ENCODE data around the gene RAD51D.

RAD51D gene

GRCh38 chr17:35069311-35069710 lies 50.3 kb downstream of the RAD51D start:
- no peak for DNase-seq (ENCODE audit: low spot score)
- H2AFZ ChIP-seq (ENCODE audit: low read length): no peak overlapping the region
- no peak overlapping the region for H3K23ac ChIP-seq (ENCODE audit: low read depth, low read length, poor library complexity)
- H3K4me3 ChIP-seq (ENCODE audit: low read length in 2 of 2): no peak overlapping the region
- no peak overlapping the region for H3K27ac ChIP-seq (replicated peaks; ENCODE audit: low read length)
- no CpG with 5 or more reads among the region's 2 CpGs for WGBS, 2 donors (ENCODE audit: extremely low coverage in 2 of 2, insufficient read length in 2 of 2, insufficient replicate concordance in 1 of 2)
- H3K4me1 ChIP-seq (ENCODE audit: control insufficient read depth in 2 of 2, insufficient read depth in 1 of 2, low read depth in 1 of 2, low read length in 2 of 2): peaks cover 1 to 4% of the 10 kb centered on the region in 2 donors
- H2AK5ac ChIP-seq (ENCODE audit: low read depth, low read length): no peak overlapping the region
- H3K36me3 ChIP-seq (replicated peaks in 1 of 2; ENCODE audit: control insufficient read depth in 2 of 2, insufficient read depth in 2 of 2, low read length in 2 of 2): no peaks in the 10 kb centered on the region
- H2BK15ac ChIP-seq (ENCODE audit: low read length): no peak overlapping the region
- H4K91ac ChIP-seq (ENCODE audit: low read depth, low read length, poor library complexity): no peak overlapping the region
- no peaks in the 10 kb centered on the region for H3K79me1 ChIP-seq (ENCODE audit: low read depth, low read length)
- H2BK120ac ChIP-seq (ENCODE audit: low read depth, low read length): no peak overlapping the region
- H3K14ac ChIP-seq (ENCODE audit: low read length): no peak overlapping the region
- no peak overlapping the region for H3K18ac ChIP-seq (ENCODE audit: low read length)
- H2BK12ac ChIP-seq (ENCODE audit: low read length): no peak overlapping the region
- H3K9me3 ChIP-seq (replicated peaks in 1 of 2; ENCODE audit: control insufficient read depth in 2 of 2, insufficient read depth in 1 of 2, low read depth in 1 of 2, low read length in 2 of 2): no peaks in the 10 kb centered on the region
- H3K4ac ChIP-seq (ENCODE audit: low read length): no peak overlapping the region
- H2BK5ac ChIP-seq (ENCODE audit: low read length): no peak overlapping the region
- no peak overlapping the region for H3K4me2 ChIP-seq (ENCODE audit: insufficient read depth, low read length, poor library complexity, severe bottlenecking)
- no peaks in the 10 kb centered on the region for H3K27me3 ChIP-seq (ENCODE audit: control insufficient read depth in 3 of 3, insufficient read depth in 3 of 3, low read depth in 1 of 3, low read length in 3 of 3)
- no peak overlapping the region for H4K8ac ChIP-seq (ENCODE audit: low read depth, low read length)
- H3K9ac ChIP-seq (ENCODE audit: low read depth, low read length, poor library complexity): no peak overlapping the region

- Histone ChIP-seq H2AFZ (ENCODE audit: low read length) (no peak overlapping the region), H3K9ac (ENCODE audit: low read depth, low read length, poor library complexity) (no peak overlapping the region), H4K8ac (ENCODE audit: low read depth, low read length) (no peak overlapping the region), H2AK5ac (ENCODE audit: low read depth, low read length) (no peak overlapping the region), H4K91ac (ENCODE audit: low read depth, low read length, poor library complexity) (no peak overlapping the region), H3K14ac (ENCODE audit: low read length) (no peak overlapping the region), H3K79me1 (ENCODE audit: low read depth, low read length) (no peaks in the 10 kb centered on the region), H3K23ac (ENCODE audit: low read depth, low read length, poor library complexity) (no peak overlapping the region), H3K18ac (ENCODE audit: low read length) (no peak overlapping the region), H3K4me1 (ENCODE audit: control insufficient read depth in 2 of 2, insufficient read depth in 1 of 2, low read depth in 1 of 2, low read length in 2 of 2) (peaks cover 6 to 7% of the 10 kb centered on the region in 2 donors), H3K4me3 (ENCODE audit: low read length in 2 of 2) (no peak overlapping the region), H3K4me2 (ENCODE audit: insufficient read depth, low read length, poor library complexity, severe bottlenecking) (no peak overlapping the region), H2BK15ac (ENCODE audit: low read length) (no peak overlapping the region), H3K36me3 (replicated peaks in 1 of 2; ENCODE audit: control insufficient read depth in 2 of 2, insufficient read depth in 2 of 2, low read length in 2 of 2) (no peaks in the 10 kb centered on the region), H2BK5ac (ENCODE audit: low read length) (no peak overlapping the region), H3K27me3 (ENCODE audit: control insufficient read depth in 3 of 3, insufficient read depth in 3 of 3, low read depth in 1 of 3, low read length in 3 of 3) (no peaks in the 10 kb centered on the region), H3K9me3 (replicated peaks in 1 of 2; ENCODE audit: control insufficient read depth in 2 of 2, insufficient read depth in 1 of 2, low read depth in 1 of 2, low read length in 2 of 2) (no peaks in the 10 kb centered on the region), H2BK12ac (ENCODE audit: low read length) (no peak overlapping the region), H3K4ac (ENCODE audit: low read length) (no peak overlapping the region), H3K27ac (replicated peaks; ENCODE audit: low read length) (no peak overlapping the region), H2BK120ac (ENCODE audit: low read depth, low read length) (no peak overlapping the region)
- DNase-seq (ENCODE audit: low spot score): no peak
- WGBS, 2 donors (ENCODE audit: extremely low coverage in 2 of 2, insufficient read length in 2 of 2, insufficient replicate concordance in 1 of 2): no CpG with 5 or more reads among the region's 2 CpGs
Observed at GRCh38 chr17:35068249-35068648, 51.4 kb downstream of the RAD51D start.

- no peaks in the 10 kb centered on the region for H3K36me3 ChIP-seq (replicated peaks in 1 of 2; ENCODE audit: control insufficient read depth in 2 of 2, insufficient read depth in 2 of 2, low read length in 2 of 2)
- no peak overlapping the region for H4K8ac ChIP-seq (ENCODE audit: low read depth, low read length)
- no peak overlapping the region for H2BK12ac ChIP-seq (ENCODE audit: low read length)
- no peak for DNase-seq (ENCODE audit: low spot score)
- H4K91ac ChIP-seq (ENCODE audit: low read depth, low read length, poor library complexity): no peak overlapping the region
- H3K9ac ChIP-seq (ENCODE audit: low read depth, low read length, poor library complexity): no peak overlapping the region
- H3K4ac ChIP-seq (ENCODE audit: low read length): no peak overlapping the region
- no peak overlapping the region for H3K4me3 ChIP-seq (ENCODE audit: low read length in 2 of 2)
- no CpG with 5 or more reads among the region's 4 CpGs for WGBS, 2 donors (ENCODE audit: extremely low coverage in 2 of 2, insufficient read length in 2 of 2, insufficient replicate concordance in 1 of 2)
- peaks cover 6 to 7% of the 10 kb centered on the region in 2 donors for H3K4me1 ChIP-seq (ENCODE audit: control insufficient read depth in 2 of 2, insufficient read depth in 1 of 2, low read depth in 1 of 2, low read length in 2 of 2)
- no peaks in the 10 kb centered on the region for H3K9me3 ChIP-seq (replicated peaks in 1 of 2; ENCODE audit: control insufficient read depth in 2 of 2, insufficient read depth in 1 of 2, low read depth in 1 of 2, low read length in 2 of 2)
- H2BK5ac ChIP-seq (ENCODE audit: low read length): no peak overlapping the region
- H3K79me1 ChIP-seq (ENCODE audit: low read depth, low read length): no peaks in the 10 kb centered on the region
- no peak overlapping the region for H3K18ac ChIP-seq (ENCODE audit: low read length)
- H2AK5ac ChIP-seq (ENCODE audit: low read depth, low read length): no peak overlapping the region
- no peak overlapping the region for H2BK15ac ChIP-seq (ENCODE audit: low read length)
- no peak overlapping the region for H3K23ac ChIP-seq (ENCODE audit: low read depth, low read length, poor library complexity)
- no peak overlapping the region for H3K4me2 ChIP-seq (ENCODE audit: insufficient read depth, low read length, poor library complexity, severe bottlenecking)
- no peak overlapping the region for H3K14ac ChIP-seq (ENCODE audit: low read length)
- H2BK120ac ChIP-seq (ENCODE audit: low read depth, low read length): no peak overlapping the region
- no peak overlapping the region for H3K27ac ChIP-seq (replicated peaks; ENCODE audit: low read length)
- no peaks in the 10 kb centered on the region for H3K27me3 ChIP-seq (ENCODE audit: control insufficient read depth in 3 of 3, insufficient read depth in 3 of 3, low read depth in 1 of 3, low read length in 3 of 3)
- no peak overlapping the region for H2AFZ ChIP-seq (ENCODE audit: low read length)
Observed at GRCh38 chr17:35065880-35066279, 53.8 kb downstream of the RAD51D start.

GRCh38 chr17:35064516-35065215 lies 55.0 kb downstream of the RAD51D start:
- Histone ChIP-seq H2AFZ (ENCODE audit: low read length) (no peak overlapping the region), H3K4me1 (ENCODE audit: control insufficient read depth in 2 of 2, insufficient read depth in 1 of 2, low read depth in 1 of 2, low read length in 2 of 2) (peaks cover 6 to 7% of the 10 kb centered on the region in 2 donors), H3K4me2 (ENCODE audit: insufficient read depth, low read length, poor library complexity, severe bottlenecking) (no peak overlapping the region), H3K23ac (ENCODE audit: low read depth, low read length, poor library complexity) (no peak overlapping the region), H3K36me3 (replicated peaks in 1 of 2; ENCODE audit: control insufficient read depth in 2 of 2, insufficient read depth in 2 of 2, low read length in 2 of 2) (no peaks in the 10 kb centered on the region), H2BK120ac (ENCODE audit: low read depth, low read length) (no peak overlapping the region), H2BK15ac (ENCODE audit: low read length) (no peak overlapping the region), H3K4me3 (ENCODE audit: low read length in 2 of 2) (no peak overlapping the region), H3K79me1 (ENCODE audit: low read depth, low read length) (no peaks in the 10 kb centered on the region), H4K91ac (ENCODE audit: low read depth, low read length, poor library complexity) (no peak overlapping the region), H2BK12ac (ENCODE audit: low read length) (no peak overlapping the region), H3K14ac (ENCODE audit: low read length) (no peak overlapping the region), H3K4ac (ENCODE audit: low read length) (no peak overlapping the region), H4K8ac (ENCODE audit: low read depth, low read length) (no peak overlapping the region), H3K9ac (ENCODE audit: low read depth, low read length, poor library complexity) (no peak overlapping the region), H2AK5ac (ENCODE audit: low read depth, low read length) (no peak overlapping the region), H3K18ac (ENCODE audit: low read length) (no peak overlapping the region), H2BK5ac (ENCODE audit: low read length) (no peak overlapping the region), H3K27ac (replicated peaks; ENCODE audit: low read length) (no peak overlapping the region), H3K27me3 (ENCODE audit: control insufficient read depth in 3 of 3, insufficient read depth in 3 of 3, low read depth in 1 of 3, low read length in 3 of 3) (no peaks in the 10 kb centered on the region), H3K9me3 (replicated peaks in 1 of 2; ENCODE audit: control insufficient read depth in 2 of 2, insufficient read depth in 1 of 2, low read depth in 1 of 2, low read length in 2 of 2) (no peaks in the 10 kb centered on the region)
- no peak for DNase-seq (ENCODE audit: low spot score)
- WGBS, 2 donors (ENCODE audit: extremely low coverage in 2 of 2, insufficient read length in 2 of 2, insufficient replicate concordance in 1 of 2): no CpG with 5 or more reads among the region's 3 CpGs

Measured in neuronal stem cell (in vitro differentiated cells).